Posterior vena cava (tissue), 2 donors: ENCODE data around the gene GSG1L. TPM values are rescaled to one million over a fixed set of nuclear protein-coding genes. Genes with fewer than 3 reads are reported as not detected.
"Not testable (repeated sequence)": the region's sequence is repeated elsewhere in the genome, so short reads cannot be mapped to it uniquely, and the experiment has no call there.

ENCODE experiments used
- DNase-seq: peaks from one replicate; pipeline ENCODE4 v3.0.0-alpha.2; 2020; ENCODE audit warnings: low spot score
- intact Hi-C, 2 donors: fragments of 100-400 bp; cut with DNase I; formaldehyde crosslinking; loops; one replicate each; pipeline versions ENCODE4 v1.14.1 to v1.14.2; 2022 to 2023
- total RNA-seq, 2 donors: library from RNA; stranded (reverse); fragmentation: NEBNext Ultra II Directional; extraction: Animal tissue kit (Norgen Biotek cat#: 25700); gene quantifications; one replicate each; pipeline ENCODE4 v1.2.1, GENCODE V29; 2021
- donor health status: DM: yes; HTN: yes; CAD: no.
- donor health status: DM: yes; HTN: yes; CAD: no.

Gene GSG1L
- total RNA-seq, 2 donors from 2014 or later, result not detected

DNA sequence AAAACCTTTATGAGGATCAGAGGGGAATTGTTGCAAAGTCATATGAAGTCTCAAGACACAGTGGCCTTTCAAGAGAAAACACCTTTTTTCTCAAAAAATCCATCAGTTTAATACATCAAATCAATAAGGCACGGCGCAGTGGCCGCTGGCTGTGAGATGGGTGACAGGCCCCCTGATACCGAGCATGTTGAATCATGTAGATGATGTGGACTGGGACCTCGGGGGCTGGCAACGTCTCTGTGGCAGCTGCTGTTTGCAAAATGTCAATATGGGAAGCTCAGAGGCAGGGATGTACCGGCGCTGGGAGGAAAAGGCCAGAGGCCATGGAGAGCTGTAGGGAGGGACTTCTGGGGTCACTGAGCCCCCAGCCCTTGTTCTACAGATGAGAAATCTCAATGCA lies 169.1 kb downstream of the GSG1L start:
- no peak for DNase-seq
- intact Hi-C loops, result loop anchor here in 1 of 2 donors (1.0 kb wide), 1 partner anchor 28 kb away; no protein-coding TSS in a partner anchor

DNA sequence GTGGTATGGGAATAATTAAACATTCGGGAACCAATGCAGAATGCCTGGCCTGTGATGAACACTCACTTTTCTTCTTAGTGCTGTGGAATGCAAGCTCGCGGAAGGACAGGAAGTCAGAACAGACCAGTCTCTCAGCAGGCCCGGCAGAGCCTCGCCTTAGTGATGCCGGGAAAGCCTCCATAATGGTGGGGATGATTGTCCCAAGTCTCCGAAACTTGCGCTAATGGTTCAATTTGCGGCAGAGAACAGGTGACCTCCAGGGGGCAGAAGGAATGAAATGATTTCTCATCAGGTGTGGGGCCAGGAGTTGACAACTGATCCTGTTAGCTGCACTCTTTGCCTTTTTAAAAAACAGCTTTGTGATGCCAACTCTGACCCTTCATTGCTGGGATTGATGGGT lies 170.6 kb downstream of the GSG1L start:
- intact Hi-C loops, result no loop called here
- no peak for DNase-seq

DNA sequence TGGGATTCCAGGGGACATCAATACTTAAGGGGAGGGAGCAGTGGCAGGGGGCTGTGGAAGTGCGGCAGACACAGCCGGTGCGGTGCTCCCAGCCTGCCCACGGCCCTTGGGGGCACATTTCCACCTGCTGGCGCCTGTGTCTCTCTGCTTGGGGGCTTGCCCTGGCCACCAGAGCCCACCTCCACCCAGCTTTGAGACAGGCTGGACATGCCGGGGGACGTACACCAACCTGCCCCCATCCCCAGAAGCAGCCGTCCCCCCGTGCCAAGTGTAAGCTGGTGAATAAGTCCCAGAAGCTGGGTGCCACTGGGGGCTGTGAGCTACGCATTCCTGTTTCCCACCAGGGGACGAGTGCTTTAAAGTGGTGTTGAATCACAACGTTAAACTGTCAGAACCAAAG lies 172.6 kb downstream of the GSG1L start:
- no peak for DNase-seq
- intact Hi-C loops, result no loop called here

DNA sequence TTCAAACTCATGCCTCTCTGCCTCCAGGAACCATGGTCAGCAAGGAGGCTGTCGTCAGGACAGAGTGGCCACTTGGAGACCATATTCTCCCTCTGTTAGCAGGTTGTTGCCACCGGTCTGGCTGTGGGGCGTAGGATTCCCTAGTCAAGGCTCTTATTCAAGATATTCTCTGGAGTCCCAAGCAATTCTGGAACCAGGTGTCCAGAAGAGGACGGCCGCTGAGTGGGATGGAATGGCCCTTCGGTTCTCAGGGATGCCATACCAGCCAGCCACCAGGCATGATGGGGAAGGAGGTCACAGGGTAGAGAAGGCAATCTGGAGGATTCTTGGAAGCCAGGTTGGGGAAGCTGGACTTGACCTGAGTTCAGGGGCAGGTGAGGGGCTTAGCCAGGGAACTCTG lies 173.5 kb downstream of the GSG1L start:
- intact Hi-C loops, result no loop called here
- DNase-seq, result peak; percentile 60

DNA sequence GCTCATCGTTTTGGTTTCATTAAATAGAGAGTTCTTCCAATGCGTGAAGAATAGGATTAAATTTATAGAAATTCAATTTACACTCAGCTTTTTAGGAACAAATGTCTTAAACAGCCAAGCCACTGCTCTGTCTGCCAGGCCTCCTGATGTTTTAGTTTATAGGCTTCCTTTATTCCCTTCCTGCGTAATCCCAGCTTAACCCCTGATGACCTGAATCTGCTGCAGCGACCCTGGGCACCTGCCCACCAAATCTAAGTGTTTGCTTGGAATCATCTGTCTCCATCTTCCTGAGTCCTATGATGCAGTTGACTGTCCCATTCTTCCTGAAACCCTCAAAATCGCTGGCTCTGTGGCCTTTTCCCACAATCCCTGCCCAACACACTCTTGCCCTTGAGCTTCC lies 179.9 kb downstream of the GSG1L start:
- intact Hi-C loops, result no loop called here
- no peak for DNase-seq

DNA sequence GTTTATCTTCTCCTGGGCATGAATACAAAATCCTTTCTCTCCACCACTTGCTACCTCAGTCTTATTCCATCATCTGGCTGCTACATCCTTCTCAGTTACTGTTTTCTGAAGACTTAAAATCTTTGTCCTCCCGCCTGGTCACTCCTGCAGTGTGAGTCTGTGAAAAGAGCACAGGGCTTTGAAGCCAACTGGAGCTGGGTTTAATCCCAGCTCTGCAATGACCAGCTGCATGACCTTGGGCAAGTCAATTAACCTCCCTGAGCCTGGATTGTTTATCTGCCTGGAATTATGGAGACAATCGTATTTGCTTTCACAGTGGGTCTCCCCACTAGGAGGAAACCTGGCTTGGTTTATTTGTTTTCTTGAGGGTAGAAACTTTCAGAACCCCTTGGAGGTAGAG lies 183.2 kb downstream of the GSG1L start:
- intact Hi-C loops, result no loop called here
- DNase-seq, result no peak

DNA sequence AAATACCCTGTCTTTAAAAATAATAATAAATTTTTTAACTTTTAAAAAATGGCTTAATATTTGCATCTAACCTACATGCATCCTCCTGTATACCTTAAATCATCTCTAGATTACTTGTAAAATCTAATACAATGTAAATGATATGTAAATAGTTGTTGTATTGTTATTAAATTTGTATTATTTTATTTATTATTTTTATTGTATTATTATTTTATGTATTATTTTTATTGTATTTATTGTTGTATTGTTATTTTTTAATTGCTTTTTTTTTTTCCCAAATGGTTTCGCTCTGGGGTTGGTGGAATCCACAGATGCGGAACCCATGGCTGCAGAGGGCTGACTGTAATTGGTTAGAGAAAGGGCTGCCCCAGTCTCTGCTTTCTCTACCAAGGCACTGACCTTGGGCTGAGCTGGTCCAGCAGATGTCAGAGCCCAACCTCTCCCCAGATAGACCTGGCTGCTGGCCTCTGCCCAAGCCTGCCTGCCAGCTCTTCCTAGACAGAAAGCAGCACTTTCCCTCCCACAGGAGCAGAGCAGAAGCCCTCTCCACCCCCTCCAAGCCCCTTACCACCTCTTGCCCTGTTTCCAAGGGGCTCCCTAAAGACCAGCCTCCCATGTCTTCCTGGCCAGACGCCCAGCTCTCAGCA lies 183.8 kb downstream of the GSG1L start:
- no peak for DNase-seq
- intact Hi-C loops, result no loop called here

DNA sequence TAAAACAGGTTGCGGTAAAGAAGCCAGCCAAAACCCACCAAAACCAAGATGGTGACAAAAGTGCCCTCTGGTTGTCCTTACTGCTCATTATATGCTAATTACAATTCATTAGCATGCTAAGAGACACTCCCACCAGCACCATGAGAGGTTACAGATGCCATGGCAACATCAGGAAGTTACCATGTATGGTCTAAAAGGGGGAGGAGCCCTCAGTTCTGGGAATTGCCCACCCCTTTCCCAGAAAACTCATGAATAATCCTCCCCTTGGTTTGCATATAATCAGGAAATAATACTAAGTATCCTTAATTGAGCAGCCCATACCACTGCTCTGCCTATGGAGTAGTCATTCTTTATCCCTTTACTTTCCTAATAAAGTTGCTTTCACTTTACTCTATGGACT lies 190.9 kb downstream of the GSG1L start:
- intact Hi-C loops, DNase-seq: not testable (repeated sequence)

DNA sequence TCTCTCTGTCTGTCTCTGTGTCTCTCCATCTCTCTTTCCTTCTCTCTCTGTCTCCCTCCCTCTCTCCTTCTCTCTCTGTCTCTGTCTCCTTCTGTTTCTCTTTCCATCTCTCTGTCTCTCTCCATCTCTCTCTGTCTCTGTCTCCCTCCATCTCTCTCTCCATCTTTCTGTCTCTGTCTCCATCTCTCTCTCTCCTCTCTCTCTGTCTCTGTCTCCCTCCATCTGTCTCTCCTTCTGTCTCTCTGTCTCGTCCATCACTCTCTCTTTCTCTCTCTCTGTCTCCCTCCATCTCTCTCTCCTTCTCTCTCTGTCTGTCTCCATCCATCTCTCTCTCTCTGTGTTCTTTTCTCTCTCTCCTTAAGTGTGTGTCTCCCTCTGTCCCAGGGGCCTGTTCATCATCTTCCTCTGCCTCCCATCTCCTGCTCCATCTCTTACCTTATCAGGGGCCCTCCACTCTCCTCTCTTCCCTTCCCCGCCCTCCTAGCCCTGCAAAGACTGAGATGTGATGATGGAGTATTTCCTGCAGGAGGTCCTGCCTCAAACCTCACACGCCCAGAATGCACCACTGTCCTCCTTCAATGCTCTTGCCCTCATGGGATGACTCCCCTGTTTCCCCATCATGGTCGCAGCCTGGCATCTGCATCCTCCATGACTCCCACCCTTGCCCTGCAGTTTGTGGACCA lies 193.3 kb downstream of the GSG1L start:
- DNase-seq, result no peak
- intact Hi-C loops, result no loop called here

DNA sequence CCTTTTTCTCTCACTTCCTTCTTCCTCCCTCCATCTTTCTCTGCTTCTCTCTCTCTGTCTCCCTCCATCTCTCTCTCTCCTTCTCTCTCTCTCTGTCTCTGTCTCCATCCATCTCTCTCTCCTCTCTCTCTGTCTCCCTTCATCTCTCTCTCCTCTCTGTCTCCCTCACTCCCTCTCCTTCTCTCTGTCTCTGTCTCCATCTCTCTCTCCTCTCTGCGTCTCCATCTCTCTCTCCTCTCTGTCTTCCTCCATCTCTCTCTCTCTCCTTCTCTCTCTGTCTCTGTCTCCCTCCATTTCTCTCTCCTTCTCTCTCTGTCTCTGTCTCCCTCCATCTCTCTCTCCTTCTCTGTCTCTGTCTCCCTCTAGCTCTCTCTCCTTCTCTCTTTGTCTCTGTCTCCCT lies 194.1 kb downstream of the GSG1L start:
- no peak for DNase-seq
- intact Hi-C loops, result no loop called here

DNA sequence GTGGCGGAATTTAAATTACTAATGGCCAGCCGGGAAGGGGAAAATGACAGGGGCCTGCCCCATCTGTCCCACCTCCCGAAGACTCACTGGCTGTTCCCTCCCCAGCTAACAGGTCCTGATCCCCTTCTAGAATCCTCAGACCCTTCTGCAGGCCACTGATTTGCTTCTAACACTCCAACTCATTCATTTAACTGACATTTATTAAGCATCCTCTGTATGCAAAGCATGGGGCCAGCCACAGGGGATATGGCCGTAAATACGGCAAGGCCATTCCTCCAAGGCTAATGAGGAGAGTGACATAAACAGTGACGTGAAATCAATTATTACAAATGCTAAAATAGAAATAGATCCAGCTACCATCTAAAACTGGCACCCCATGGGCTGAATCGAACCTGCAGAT lies 195.3 kb downstream of the GSG1L start:
- intact Hi-C loops, result no loop called here
- DNase-seq, result no peak

DNA sequence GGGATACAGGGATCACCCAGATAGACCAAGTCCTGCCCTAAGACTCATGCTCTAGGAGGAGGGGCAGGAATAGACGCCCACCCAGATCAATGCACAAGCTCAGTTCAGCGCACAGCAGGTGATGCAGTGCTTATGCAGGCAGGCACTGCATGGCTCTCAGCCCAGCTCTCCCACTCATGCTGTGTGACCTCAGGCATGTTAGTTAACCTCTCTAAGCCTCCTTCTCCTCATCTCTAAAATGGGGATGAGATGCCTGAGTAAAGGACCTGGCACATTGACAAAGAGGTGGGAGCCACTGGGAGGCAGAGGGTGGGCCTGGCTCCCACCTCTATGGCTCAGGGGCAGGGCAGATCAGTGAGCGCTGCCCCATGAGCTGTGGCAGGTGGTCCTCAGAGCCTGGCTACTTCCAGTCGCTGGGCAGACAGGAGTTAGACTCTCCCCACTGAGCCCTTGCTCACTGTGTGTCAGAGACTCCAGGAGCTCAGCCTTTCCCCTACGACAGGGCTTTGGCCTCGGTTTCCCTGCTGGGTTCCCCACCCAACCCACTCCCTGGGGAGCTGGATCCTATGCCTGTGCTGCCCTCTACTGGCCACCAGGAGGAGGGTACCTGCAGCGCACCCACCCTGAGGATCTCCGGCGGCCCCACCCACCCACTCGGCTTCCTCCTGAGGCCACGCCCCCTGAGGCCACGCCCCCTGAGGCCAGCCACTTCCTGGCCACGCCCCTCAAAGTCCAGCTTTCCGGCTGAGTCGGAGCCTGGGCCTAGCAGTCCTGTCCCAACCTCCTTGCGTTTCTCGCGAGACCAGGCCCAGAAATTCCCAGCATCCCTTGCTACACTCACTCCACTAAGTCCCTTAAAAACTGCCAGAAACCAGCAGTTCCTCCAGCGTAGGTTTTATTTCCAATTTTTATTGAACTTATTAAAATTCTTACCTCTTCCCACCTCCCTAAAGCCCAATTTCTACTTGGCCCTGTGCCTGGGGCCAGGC lies 196.1 kb downstream of the GSG1L start:
- intact Hi-C loops, result no loop called here
- DNase-seq, result peak; percentile 87

DNA sequence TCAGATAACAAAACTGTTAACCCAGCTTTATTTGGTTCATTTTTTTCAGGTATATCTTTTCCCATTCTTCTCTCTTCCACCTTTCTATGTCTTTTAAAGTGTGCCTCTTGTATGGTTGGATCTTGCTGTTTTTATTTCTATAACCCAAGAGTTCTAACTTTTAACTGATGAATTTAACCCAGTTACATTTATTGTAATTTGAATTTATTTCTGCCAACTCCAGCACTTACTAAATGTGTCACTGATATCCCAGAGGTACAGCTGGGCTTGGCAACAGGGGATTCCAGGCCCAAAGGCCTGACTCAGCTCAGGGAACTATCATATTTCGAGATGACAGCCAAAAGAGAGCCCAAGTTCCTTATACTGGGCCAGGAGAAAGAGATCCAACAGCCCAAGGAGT lies 200.1 kb downstream of the GSG1L start:
- no peak for DNase-seq
- intact Hi-C loops, result no loop called here

DNA sequence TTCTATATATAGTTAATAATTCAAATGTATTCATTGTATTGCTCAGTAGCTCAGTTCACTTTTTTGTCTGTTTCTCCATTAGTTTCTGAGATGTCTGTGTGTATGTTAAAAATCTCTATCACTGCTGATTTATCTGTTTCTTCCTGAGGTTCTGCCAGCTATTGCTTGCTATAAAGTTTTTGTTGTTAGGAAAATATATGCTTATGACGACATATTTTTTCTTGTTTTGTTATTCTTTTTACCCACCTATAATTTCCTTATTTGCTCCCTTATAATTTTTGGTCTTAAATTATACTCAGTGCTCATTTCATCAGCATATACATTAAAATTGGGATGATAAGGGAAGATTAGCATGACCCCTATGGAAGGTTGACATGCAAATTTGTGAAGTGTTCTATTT lies 200.6 kb downstream of the GSG1L start:
- intact Hi-C loops, result no loop called here
- no peak for DNase-seq

DNA sequence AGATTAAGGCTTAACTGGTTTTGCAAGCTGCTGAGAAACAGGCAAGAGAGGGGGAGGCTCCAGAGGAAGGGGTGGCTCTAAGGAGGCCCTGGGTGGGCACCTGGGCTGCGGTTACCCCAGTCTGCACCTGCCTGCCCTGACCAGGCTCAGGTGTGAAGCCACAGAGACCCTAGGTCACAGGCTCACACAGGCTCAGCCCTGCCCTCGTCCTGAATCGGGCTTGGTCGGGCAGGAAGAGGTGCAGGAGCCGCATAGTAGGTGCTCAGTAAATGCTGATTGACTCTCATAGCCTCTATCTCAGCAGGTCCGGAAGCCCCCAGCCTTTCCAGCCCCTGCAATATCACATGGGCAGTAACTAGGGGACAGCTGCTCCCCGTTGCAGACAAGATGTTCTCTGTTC lies 203.4 kb downstream of the GSG1L start:
- intact Hi-C loops, result no loop called here
- DNase-seq, result no peak

DNA sequence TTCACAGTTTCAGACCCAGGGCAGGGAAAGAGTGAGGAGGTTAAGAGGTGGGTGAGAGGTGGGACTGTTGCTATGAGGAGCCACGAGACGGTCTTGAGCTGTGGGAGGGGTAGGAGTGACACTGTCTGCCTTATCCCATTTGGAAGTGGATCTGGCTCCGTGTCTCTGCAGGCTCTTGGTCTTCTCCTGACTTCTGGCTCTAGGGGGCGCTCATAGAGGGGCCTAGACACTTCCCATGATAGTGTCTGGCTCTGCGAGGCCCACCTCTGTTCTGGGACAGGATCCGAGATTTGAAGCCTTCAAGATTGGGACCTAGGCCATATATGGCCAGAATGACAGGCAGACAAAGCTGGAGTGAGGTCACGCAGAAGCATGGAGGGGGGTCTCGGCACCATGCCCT lies 204.5 kb downstream of the GSG1L start:
- no peak for DNase-seq
- intact Hi-C loops, result no loop called here

DNA sequence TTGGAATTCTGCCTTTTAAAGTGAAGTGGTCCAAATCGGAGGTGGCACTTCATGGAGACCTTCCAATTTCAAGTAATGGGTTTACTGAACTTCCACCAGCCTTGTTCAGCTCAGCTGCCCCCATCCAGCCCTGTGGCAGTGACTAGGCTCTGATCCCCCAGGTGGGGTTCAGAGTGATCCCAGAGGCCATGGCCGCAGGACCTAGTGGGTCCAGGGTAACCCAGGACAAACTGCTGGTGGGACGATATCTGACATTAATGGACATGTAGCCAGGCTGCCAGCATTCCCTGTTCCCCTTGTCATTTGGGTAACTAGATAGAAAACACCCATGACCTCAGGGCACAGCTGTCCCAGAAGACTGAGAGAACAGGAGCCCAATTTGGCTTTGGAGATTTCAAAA lies 209.9 kb downstream of the GSG1L start:
- intact Hi-C loops, result no loop called here
- no peak for DNase-seq

DNA sequence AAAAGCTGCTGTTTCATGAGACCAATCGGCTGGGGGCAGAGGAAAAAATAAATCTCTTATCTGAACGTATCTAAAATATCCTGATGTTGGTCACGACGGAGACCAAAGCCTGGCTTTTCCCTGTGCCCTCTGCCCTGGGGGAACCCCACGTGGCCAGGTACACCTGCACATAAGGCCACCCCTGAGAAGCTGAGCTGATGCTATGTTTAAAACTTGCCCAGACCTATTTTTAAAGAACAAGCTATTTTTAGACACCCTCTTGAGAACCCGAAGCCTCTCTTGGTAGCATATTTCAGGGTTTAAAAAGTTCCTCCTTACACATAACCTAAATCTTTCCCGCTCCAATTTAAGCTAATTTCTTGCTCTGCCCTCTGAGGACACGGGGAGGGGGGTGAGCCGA lies 210.4 kb downstream of the GSG1L start:
- intact Hi-C loops, result no loop called here
- no peak for DNase-seq

DNA sequence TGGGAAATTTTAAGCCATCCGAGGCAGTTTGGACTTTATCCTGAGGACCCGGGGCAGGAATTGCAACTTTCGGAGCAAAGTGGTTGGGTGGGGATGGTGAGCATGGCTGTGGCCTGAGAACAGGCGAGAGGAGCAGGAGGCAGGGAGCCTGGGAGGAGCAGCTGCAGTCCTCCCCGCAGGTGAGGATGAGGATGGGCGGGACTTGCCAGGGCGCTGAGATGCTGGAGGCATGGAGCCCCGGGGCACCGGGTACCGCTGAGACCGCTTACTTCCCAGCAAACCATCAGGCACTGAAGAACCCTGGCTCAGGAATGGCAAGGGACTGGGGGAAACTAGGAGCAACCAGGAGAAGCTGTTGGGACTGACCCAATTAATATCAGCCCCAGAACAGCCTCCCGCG lies 210.8 kb downstream of the GSG1L start:
- intact Hi-C loops, result no loop called here
- DNase-seq, result no peak

DNA sequence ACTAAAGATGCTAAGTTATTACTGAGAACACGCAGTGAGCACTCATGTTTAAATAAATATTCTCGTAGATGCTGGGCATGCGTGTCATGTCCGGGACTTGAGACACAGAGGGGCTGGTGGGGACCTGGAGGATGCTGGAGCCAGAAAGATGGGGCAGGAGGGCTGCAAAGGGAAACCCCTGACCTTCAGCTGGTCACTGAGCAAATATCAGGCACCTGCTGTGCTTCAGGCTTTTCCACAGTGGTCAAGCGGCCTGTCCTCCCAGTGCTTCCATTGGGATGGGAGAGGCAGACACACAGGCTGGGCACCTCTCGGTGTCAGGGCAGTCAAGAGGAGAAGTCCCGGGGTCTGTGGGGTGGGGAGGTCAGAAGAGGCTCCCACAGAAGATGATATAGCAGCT lies 211.4 kb downstream of the GSG1L start:
- intact Hi-C loops, result no loop called here
- no peak for DNase-seq
